GM19035 (cell line): ENCODE measurements around the gene TPRN.

Experiments
- ATAC-seq: cut with Tn5 transposase; IDR thresholded peaks from one replicate; pipeline ENCODE4 v1.9.1; 2021; ENCODE audit not compliant: unreplicated experiment

The TPRN gene

GRCh38 chr9:137162505-137163364, 37.8 kb downstream of the TPRN start:
- no peak for ATAC-seq

GRCh38 chr9:137161558-137162486, 38.7 kb downstream of the TPRN start:
- no peak for ATAC-seq

- ATAC-seq: no peak
Measured at GRCh38 chr9:137160716-137161557, 39.6 kb downstream of the TPRN start.

- no peak for ATAC-seq
Measured at GRCh38 chr9:137160054-137160425, 40.5 kb downstream of the TPRN start.

- no peak for ATAC-seq
Measured at GRCh38 chr9:137159105-137160053, 41.2 kb downstream of the TPRN start.

GRCh38 chr9:137158625-137159024, 41.9 kb downstream of the TPRN start:
- ATAC-seq: no peak

- ATAC-seq: no peak
Measured at GRCh38 chr9:137157618-137158415, 42.7 kb downstream of the TPRN start.

GRCh38 chr9:137156567-137157375, 43.8 kb downstream of the TPRN start:
- no peak for ATAC-seq

- ATAC-seq: no peak
Measured at GRCh38 chr9:137152844-137153405, 47.6 kb downstream of the TPRN start.

- peak; percentile 56 for ATAC-seq
Measured at GRCh38 chr9:137150617-137151457, 49.7 kb downstream of the TPRN start.

- ATAC-seq: peak; percentile 35
Measured at GRCh38 chr9:137149942-137150616, 50.5 kb downstream of the TPRN start.

- no peak for ATAC-seq
Measured at GRCh38 chr9:137149363-137149762, 51.2 kb downstream of the TPRN start.

- ATAC-seq: no peak
Measured at GRCh38 chr9:137148661-137149060, 51.9 kb downstream of the TPRN start.

- no peak for ATAC-seq
Measured at GRCh38 chr9:137148242-137148641, 52.3 kb downstream of the TPRN start.

GRCh38 chr9:137147793-137148160, 52.8 kb downstream of the TPRN start:
- ATAC-seq: no peak

GRCh38 chr9:137147091-137147792, 53.3 kb downstream of the TPRN start:
- ATAC-seq: no peak
